PC-9 (cell line): ENCODE data around the gene ARHGEF6.

Experiments used
- EZH2 ChIP-seq: fragments of 200-600 bp; sonication (generic); IDR thresholded peaks from 2 replicates; pipeline ENCODE4 v1.8.0; 2017; ENCODE audit warnings: antibody characterized with exemption, low read depth
- TF ChIP-seq, protein P1 (sequence below): fragments of 200-600 bp; sonication (generic); conservative IDR thresholded peaks from 2 replicates; pipeline ENCODE4 v1.6.1; 2017; ENCODE audit warnings: mixed run types, antibody characterized with exemption, mild to moderate bottlenecking, moderate library complexity

DNA sequence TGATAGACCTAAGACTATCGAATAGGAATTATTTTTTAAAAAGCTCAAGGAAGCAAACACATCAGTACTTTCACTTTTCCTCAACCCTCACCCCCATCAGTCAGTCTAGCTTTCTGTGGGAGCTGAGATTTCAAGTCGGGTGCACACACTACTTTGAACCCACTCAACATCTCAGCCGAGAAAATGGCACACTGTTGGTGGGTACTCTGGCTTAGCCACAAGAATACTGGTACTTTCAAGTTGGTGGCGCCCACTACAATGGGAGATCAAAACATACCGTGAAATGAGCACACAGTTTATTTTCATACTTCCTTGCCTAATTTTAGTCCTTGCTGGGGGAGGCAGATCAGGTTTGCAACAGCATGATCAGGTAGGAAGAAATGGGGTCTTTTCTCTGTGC lies 122.6 kb downstream of the ARHGEF6 start:
- TF ChIP-seq, protein P1, sequence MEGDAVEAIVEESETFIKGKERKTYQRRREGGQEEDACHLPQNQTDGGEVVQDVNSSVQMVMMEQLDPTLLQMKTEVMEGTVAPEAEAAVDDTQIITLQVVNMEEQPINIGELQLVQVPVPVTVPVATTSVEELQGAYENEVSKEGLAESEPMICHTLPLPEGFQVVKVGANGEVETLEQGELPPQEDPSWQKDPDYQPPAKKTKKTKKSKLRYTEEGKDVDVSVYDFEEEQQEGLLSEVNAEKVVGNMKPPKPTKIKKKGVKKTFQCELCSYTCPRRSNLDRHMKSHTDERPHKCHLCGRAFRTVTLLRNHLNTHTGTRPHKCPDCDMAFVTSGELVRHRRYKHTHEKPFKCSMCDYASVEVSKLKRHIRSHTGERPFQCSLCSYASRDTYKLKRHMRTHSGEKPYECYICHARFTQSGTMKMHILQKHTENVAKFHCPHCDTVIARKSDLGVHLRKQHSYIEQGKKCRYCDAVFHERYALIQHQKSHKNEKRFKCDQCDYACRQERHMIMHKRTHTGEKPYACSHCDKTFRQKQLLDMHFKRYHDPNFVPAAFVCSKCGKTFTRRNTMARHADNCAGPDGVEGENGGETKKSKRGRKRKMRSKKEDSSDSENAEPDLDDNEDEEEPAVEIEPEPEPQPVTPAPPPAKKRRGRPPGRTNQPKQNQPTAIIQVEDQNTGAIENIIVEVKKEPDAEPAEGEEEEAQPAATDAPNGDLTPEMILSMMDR: no peak
- TF ChIP-seq EZH2: no peak
